ENCODE results near the gene USP36.

Gene USP36

DNA sequence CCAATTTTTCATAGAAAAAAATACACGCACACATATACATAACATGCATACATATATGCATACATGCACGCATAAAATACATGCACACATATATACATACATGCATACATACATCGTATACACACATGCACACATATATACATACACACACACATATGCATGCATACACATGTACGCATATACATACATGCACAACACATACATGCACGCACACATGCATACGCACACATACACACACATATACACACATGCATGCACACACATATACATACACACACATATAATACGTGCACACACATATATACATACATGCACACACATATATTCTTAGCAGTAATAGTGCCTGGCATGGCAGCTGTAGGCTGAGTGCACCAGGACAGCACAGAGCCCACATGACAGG is 24.9 kb downstream of the USP36 start:
- DNase-seq (ENCODE audit: low spot score): no peak

DNA sequence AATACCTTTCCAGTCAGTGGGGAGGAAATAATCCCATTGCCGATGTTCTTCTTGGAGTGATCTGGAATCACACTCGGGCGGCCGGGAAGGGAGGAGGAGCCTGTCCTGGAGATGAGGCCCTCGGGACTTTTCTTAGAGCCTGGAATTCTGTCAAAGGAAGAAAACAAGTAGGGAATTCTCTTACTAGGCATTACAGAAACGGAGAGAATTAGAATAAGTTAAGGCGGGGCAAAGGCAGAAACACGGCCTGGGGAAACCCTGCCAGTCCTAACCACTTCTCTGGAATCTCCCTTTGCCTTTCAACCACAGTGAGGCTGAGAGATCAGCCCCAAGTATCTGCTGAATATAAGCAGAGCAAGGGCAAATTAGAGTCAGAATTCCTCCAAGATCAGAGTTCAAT is 27.8 kb downstream of the USP36 start:
- DNase-seq (ENCODE audit: low spot score): no peak

DNA sequence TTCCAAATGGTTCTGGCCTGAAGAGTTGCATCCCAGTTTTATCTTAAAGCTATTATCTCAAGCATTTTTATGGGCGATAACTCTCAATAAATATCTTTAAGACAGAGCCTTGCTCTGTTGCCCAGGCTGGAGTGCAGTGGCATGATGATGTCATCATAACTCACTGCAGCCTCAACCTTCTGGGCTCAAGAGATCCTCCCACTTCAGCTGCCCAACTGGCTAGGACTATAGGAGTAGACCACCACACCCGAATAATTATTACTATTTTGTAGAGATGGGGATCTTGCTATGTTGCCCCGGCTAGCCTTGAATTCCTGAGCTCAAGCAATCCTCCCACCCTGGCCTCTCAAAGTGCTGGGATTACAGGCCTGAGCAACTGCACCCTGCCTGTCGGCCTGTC is 32.5 kb downstream of the USP36 start:
- no peak for DNase-seq (ENCODE audit: low spot score)

DNA sequence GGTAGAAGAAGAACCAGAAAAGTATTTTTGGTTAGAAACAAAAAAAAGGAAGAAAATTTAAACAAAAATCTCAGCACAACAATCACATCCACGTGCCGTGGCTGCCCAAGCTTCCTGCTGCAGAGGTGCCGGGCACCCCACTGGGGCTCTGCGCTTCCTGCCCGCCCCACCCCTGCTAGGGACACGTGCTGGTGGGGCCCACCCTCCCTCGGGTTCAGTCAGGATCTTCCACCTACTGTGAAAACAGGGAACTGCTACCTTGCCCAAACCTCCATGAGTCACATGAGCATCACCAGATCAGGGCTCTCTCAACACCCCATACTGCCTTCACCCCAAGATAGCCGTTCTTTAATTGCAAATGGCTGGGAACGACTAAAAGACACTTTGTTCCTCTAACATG is 34.2 kb downstream of the USP36 start:
- DNase-seq (ENCODE audit: low spot score): no peak

DNA sequence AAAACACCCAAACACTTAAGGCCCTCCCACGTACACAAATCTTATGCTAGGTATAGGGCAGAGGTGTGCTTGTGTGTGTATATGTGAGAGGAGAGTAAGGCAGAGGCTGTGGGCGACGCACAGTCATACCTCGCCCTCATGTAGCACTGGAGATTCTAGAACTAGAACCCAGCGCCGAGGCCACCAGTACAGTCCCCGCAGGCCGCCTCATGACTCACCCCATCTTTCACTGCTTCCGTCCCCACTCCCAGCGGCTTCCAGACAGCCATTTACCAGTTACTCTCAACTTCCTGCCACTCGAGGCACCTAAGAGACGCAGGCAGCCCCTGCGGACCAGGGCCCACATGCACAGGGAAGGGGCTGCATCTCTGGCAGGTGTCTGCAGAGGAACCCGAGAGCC is 35.3 kb downstream of the USP36 start:
- DNase-seq (ENCODE audit: low spot score): no peak

DNA sequence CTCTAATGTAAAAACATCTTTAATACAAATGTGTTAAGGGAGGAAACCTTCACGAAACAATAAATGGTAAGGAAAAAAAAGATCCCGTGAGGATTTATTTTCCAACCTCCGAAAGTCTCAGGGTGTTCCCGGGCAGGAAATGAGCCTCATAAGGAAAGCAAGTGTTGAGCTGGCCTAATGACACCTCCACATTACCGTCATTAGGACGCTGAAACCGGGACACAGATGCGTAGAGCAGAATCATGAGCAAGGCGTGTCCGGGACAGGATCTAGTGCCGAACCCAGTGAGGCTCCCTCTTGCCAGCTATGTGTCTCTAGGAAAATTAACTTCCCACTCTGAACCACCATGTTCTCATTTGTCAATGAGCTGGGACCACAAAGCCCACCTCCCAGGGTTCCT is 35.8 kb downstream of the USP36 start:
- no peak for DNase-seq (ENCODE audit: low spot score)

DNA sequence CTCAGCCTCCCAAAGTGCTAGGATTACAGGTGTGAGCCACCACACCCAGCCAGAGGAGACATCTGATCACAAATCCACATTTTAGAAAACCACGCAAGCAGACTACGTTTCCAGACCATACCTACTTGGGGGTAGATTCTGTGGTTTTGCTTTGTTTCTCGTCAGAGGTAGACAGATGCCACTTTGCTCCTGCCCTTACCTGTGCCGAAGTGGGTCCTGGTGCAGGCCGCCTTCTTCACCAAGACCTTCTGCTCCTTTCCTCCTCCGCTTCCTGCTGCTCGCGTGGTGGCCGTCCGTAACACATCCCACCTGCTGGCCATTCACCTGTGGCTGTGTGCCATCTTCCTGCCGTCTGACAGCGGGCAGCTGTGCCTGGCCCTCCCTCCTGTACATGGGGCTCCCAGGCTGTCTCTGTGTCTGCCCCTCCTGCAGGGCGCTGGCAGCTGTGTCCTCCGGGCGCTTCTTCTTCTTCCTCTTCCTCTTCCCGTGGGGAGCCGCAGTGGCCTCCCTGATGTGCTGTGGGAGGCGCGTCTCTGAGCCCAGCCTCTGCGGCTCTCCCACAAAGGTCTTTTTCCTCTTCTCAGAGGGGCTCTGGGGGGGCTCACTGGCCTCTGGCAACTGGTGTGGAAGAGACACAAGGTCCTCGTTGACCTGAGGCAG is 37.3 kb downstream of the USP36 start:
- no peak for DNase-seq (ENCODE audit: low spot score)

DNA sequence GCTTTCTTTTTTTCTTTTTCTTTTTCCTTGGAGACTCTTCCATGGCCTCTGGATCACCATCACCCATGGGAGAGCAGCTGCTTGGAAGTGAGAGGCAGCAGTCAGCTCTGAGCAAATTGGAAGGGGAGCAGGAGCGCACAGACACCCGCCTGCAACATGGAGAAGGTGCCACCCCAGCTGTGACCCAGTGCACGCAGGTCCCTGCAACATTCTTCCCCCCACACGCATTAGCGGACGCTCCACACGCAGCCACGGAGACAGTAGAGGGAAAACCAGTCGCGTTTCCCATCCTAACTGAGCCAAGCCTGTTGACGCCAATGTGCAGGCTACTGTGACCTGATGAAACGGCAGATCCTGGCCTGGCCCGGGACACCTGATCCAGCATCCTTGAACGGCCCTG is 38.2 kb downstream of the USP36 start:
- no peak for DNase-seq (ENCODE audit: low spot score)

DNA sequence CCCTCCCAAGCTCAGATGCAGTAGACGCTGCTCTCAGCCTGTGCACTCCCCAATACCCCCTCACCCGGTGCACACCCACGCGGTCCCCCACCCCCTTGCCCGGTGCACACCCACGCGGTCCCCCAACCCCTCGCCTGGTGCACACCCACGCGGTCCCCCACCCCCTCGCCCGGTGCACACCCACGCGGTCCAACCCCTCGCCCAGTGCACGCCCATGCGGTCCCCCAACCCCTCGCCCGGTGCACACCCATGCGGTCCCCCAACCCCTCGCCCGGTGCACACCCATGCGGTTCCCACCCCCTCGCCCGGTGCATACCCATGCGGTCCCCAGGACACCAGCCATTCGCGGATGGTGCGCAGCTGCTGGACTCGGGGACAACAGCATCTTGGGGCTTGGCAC is 38.6 kb downstream of the USP36 start:
- DNase-seq (ENCODE audit: low spot score): no peak

DNA sequence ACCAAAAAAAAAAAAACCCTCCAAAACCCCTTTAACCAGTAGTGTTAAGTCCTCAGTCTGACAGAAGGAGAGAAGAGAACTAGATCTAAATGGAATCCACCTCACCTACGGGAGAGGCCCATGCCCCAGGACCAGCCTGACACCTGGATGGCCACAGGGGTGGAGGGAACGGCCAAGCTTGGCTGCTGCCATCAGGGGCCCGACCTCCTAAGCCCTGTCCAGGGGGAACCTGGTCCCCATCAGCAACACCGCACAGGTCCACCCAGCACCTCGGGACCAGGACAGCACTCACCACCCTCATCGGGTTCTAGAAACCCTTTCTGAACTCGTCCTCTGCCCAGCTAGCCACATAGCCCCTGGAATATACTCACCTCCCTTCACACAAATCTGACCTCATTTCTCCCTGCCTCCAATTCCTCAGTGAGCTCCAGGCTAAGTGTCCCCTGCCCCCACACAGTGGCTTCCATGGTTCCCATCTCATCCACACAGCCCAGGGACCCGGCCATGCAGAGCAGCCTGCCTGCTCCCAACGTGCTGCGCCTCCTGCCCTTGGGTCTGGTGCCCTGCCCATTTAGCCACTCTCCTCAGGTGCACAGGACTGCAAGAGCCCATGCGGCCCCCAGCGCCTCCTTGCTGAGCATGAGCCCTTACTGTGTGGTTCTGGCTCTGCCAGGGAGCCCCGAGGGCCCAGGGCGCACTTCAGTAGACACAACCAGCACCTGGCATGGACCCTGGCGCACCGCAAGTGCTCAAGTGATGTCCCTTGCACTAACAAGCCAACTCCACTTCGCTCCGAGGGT is 40.3 kb downstream of the USP36 start:
- DNase-seq (ENCODE audit: low spot score): no peak

DNA sequence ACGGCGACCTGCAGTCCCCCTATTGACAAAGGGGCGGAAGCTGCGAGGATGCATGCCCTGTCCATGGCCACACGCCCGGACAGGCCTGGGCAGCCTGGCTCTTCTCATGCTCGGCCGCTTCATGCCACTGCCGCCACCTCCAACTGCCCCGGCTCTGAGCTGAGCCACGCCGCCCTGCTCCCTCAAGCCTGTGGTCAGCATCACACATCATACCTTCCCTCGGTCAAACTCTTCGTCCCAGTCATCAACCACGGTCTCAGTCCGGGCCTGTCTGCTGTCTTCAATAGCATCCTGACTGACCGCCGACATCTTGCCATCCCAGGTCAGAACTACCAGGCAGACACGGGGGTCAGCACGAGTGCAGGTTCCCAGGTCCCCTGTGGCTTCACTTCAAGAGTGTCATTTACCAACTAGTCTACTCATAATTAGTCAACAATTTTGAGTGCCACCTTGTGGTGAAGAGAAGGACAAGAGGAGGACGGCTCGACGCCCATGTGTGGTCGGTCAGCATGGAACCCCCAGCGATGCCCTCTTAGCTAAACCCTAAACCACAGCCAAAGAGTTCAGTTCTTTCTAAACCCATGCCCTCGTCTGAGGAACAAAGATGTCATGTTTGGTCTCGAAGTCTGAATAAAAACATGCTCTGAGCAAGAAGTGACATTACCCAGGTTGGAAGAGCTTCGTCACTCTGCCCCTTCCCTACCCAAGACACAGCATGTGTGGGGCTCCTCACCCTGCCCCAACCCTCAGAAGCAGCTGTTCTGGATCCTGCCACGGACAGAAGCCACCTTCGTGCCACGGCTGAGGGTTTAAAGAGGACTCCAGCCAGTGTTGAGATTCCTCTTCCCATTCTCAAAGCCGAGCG is 41.7 kb downstream of the USP36 start:
- DNase-seq (ENCODE audit: low spot score): peak; percentile 75

DNA sequence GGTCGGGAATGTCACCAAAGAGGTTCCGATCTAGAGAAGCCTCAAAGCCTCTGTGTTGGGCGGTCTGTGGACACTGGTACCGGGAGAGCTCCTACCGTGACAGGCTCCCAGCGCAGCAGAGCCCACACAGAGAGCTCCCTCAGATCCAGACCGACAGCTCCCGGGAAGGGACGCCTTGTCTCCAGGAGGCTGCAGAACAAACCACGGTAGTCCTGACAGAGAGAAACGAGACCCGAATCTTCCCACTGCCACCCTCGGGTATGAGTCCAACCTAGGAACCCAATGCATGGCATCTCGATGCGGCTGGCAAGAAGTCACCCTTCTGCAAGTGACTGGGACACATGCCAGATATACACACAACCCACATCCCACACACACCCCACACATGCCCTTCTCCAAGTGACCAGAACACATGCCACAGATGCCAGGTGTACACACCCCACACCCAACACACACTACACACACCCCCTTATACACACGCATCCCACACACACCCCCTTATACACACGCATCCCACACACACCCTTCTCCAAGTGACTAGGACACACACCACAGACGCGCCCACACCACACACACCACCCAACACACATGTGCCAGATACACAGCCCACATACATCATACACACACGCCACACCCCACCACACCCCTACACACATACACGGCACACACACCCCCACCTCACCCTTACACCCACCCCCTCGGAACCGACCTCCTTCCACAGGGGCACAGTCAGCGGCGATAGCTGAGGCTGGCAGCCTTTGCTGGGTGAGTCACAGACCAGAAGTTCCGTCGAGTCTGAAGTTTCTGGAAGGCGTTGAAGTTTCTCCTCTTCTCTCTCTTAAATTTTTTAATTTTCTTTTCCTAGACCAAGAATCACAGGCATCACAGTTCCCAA is 42.7 kb downstream of the USP36 start:
- no peak for DNase-seq (ENCODE audit: low spot score)

DNA sequence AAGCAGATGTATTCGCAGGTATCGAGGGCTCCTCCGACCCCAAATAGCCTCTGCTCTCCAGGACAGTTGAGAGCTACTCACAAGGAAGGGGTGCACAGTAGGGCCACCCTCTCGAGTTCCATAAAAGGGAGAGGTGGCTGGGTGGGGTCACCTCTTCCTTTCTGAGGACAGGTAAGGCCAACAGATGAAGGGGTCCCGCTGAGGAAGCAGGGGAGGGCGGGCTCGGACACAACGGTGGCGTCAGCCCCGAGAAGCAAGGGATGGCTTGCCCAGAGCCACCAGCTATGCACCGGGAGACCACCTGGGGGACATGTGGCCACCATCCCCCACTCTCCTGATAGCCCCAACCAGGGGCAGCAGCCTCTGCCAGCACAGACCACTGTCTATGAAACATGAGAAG is 43.4 kb downstream of the USP36 start:
- no peak for DNase-seq (ENCODE audit: low spot score)

DNA sequence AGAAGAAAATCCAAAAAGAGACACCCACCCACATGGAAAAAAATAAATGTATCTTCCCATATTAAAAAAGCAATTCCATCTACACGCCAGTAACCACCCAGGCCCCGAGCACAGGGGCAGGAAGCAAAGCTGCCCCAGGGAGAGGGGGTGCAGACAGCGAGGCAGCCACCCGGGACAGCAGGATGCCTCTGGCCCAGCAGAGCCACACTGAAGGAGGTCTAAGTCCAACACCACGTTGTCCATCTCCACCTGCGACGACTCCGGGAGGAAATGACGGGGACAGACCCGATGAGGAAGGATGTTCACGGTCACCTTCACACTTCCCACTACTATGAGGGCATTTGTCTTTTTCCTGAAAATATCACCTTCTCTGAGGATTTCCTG is 44.1 kb downstream of the USP36 start:
- no peak for DNase-seq (ENCODE audit: low spot score)

DNA sequence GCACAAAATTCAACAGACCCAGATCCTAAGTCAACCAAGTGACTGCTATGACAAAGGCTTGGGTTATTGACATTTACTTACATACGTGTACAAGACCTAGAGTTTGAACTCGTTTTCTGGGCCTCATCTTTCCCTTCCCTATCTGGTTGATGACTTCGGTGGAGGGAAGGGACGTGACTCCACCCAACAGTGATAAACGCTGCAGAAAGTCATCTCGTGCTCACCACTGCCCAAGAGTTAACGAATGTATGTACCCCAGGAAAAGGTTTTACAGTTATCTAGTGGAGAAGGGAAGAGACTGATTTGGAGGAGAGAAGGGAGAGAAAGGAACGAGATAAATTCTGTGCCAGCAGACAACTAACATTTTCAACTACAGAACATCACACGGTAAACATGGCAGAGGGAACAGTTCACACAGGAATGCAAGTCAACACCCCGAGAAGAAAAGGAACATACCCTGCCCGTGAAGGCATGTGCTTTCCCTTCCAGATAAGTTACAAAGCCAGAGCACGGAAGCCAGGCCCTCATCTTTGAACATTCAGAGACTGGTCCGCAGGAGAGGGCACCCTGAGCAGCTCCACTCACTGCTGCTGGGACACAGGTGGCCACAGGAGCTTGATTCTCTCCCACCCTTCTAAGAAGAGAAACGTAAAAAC is 44.6 kb downstream of the USP36 start:
- no peak for DNase-seq (ENCODE audit: low spot score)

DNA sequence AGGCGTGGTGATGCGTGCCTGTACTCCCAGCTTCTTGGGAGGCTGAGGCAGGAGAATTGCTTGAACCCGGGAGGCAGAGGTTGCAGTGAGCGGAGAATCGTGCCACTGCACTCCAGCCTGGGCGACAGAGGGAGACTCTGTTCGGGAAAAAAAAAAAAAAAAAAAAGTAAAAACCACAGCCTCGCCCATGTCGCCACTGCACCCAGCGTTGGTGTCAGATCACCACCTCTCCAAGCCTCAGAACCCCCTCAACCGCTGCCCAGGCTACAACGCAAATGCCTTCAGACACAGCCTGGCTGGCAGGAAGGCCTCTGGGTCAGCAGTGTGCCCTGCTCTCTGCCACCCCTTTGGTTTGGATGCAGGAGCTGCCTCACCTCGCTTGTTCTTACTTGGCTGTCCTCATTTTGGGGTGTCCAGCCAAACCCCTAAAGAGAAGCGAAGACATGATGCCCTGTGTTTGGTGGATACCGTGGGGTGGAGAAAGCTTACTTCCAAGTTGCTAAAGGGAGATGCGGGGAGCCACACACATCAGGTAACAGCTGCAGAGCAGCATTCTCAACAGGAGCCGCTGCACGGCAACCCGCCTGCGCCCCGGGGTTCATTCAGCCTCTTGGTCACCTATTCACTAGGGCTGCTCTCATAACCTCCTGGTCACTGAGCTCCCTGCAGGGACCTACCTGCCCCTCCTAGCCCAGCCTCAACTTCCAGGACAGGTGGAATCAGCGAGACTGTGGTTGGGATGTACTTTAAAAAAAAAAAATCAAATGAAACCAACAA is 45.6 kb downstream of the USP36 start:
- DNase-seq (ENCODE audit: low spot score): no peak

DNA sequence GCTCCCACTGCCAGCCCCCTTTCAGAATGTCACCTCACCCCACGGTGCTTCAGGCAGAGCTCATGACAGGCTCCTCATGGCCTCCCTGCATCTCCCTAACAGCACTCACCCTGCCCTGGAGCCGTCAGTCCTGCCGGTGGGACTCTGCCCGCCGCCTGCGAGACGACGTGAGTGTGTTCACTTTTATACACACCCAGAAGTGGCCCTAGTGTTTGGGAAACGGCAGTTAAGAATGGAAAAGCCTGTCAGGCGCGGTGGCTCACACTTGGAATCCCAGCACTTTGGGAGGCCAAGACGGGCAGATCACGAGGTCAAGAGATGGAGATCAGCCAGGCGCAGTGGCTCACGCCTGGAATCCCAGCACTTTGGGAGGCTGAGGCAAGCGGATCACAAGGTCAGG is 46.2 kb downstream of the USP36 start:
- DNase-seq (ENCODE audit: low spot score): no peak

DNA sequence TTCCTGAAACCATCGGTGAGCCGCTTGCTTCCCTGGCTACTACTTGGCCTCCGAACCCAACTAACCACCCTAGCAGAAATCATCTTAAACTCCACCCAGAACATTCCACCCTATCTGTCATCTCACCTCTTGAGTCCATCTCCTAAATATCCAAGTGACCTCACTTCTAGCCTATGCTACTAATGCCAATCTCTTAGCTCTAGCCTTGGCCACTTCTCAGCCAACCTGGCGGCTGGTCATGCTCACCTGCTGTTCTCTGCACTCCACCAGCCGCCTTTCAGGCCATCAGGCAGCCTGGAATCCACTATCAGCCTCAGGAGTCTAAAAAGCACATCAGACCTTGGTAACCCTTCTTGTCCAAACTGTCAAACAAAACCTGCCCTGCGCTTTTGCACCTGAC is 46.6 kb downstream of the USP36 start:
- no peak for DNase-seq (ENCODE audit: low spot score)

DNA sequence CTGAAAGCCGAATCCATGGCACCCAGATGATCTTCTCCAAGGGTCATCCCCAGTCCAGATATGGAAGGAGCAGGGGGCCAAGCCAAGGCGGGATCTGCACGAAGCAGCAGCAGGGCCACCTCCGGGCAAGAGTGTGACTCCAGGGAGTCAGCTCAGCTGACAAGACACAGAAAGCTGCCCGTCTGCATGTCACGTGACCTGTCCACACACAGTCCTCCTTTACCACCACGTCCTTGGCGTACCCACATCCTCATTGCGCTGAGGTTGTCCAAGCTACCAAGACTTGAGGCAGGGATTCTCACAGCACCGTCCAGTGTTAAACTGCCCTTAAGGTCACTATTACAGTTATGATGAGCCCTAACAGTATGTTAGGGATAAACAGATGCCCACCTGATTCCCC is 47.2 kb downstream of the USP36 start:
- DNase-seq (ENCODE audit: low spot score): no peak

DNA sequence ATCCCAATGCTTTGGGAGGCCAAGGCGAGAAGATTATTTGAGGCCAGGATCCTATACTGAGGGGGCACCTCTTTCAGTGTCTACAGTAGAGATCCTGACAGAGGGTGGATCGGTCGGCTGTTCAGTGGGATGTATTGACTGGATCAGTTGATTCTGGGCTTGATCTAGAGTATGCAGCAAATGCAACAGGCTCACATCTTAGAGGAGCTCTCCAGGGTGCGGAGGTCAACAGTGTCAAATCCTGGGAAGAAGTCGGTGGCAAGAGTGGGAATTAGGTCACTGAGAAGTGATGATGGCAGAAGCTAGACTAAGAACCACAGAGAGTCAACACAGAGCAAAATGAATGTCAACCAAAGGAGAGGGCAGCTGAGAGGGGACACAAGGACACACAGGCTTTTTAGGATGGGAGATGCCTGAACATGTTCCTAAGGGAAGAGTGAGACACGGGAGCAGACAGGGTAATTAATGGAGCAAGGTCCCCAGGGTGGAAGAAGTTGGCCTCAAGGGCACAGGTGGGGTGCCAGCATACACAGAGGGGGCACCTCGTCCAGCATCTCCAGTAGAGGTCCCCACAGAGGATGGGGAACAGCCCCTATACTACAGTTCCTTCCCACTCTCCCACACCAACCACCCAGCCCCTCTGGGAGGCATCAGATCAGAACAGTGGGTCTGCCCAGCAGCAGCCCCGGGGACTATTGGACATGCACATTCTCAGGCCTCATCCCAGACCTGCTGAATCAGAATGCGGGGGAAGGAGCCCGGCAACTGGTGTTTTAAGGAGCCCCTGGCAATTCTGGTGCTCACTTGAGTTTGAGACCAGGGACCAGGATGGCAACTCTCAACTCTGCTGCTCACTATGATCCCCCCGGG is 48.5 kb downstream of the USP36 start:
- DNase-seq (ENCODE audit: low spot score): no peak

Measured in Ammon's horn (tissue), 1 donor.